NCI-H446 treated with DMSO at 0.1 percent for 48 hours (cell line): ENCODE data around the gene ADGRG1.
A peak's percentile ranks its signal among the peaks of the same experiment; 100 is the strongest.
"Not testable (repeated sequence)": the region's sequence is repeated elsewhere in the genome, so short reads cannot be mapped to it uniquely, and the experiment has no call there.

Experiments used
- DNase-seq: peaks from one replicate; lab custom pipeline; 2025; lab: John Stamatoyannopoulos, UW

ADGRG1 gene

GRCh38 chr16:57628008-57628781 is at the start of gene ADGRG1:
ADGRG1 (plus strand) TSS chr16:57628630; CDS start chr16:57650288, 21,658 bp downstream.
- DNase-seq, result peak; percentile 4

DNA sequence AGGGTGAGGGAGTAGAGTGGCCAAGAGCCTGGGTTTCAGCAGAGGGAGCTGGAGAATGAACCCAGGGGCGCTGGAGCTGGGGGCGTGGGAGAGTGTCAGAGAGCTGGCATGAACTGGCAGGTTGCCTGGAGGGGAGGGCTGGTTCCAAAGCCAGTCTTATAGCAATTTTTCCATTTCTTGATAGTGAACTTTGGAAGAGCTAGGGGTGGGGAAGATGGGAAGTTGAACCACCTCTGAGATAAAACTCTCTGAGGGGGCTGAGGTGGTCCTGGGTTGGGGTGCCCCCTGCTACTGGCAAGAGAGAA is 49.1 kb upstream of the ADGRG1 start:
- no peak for DNase-seq

DNA sequence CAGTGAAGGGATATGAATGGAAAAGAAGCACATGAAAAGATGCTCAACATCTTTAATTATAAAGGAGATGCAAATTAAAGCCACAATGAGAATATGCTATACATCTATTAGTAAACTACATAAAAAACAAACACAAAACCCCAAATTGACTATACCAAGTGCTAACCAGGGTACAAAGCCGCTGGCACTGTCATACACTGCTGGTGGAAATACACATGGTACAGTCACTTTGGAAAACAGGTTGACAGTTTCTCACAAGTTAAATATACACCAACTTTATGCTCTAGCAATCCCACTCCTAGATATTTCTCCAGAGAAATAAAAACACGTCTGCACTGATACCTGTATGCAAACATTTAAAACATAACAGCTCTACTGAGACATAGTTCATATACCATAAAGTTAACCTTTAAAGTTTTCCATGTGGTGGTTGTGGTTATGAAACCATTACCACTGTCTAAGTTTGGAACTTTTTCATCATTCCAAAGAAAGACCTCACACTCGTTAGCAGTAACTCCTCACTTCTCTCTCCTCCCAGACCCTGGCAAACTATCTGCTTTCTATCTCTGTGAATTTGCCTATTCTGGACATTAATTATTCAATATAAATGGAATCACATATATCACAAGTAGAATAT is 43.3 kb upstream of the ADGRG1 start:
- DNase-seq, result no peak

- DNase-seq, result no peak
These were observed 39.6 kb upstream of the ADGRG1 start for GRCh38 chr16:57588831-57589230.

- no peak for DNase-seq
These were observed 39.1 kb upstream of the ADGRG1 start for GRCh38 chr16:57589374-57589773.

GRCh38 chr16:57590654-57591085 is 37.8 kb upstream of the ADGRG1 start:
- DNase-seq, result no peak

DNA sequence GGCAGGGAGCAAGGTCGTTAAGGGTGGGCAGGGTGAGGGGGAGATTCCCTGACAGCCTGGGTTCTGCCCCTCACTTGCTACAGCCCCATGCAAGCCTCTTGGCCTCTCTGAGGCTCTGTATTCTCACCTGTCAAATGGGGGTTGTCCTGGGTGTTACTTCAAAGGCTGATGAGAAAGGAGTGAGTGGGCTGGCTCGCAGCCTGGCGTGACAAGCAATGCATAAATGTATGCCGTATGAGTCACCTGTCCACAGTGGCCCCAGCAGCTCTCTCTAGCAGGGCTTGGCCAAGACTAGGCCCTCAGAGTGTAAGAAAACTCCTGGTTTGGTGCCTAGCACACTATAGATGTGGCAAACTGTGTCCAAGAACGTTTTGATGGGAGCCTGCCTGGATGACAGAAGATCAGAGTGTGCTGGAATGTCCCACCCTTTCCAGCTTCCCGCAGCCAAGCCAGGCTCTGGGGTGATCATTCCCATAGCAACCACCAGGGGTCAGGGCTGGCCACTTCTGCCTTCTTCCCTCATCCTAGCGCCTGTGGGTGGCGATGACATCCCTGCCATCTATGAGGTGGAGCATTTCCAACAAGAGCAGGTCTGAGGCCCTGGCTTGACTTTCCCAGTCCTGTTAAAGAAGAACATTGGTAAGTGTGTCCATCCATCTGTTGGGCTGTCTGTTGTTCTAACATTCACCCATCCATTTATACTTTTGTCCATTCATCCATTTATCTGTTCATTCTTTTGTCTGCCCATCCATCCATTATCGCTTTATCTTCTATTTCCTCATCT is 37.2 kb upstream of the ADGRG1 start:
- DNase-seq, result no peak

- no peak for DNase-seq
These were observed 36.5 kb upstream of the ADGRG1 start for GRCh38 chr16:57591870-57592485.

GRCh38 chr16:57592591-57593003 is 35.8 kb upstream of the ADGRG1 start:
- no peak for DNase-seq

- no peak for DNase-seq
These were observed 35.4 kb upstream of the ADGRG1 start for GRCh38 chr16:57593021-57593420.

- DNase-seq, result no peak
These were observed 34.4 kb upstream of the ADGRG1 start for GRCh38 chr16:57593990-57594389.

GRCh38 chr16:57594531-57595031 is 33.8 kb upstream of the ADGRG1 start:
- DNase-seq, result no peak

GRCh38 chr16:57596234-57596633 is 32.2 kb upstream of the ADGRG1 start:
- DNase-seq, result not testable (repeated sequence)

DNA sequence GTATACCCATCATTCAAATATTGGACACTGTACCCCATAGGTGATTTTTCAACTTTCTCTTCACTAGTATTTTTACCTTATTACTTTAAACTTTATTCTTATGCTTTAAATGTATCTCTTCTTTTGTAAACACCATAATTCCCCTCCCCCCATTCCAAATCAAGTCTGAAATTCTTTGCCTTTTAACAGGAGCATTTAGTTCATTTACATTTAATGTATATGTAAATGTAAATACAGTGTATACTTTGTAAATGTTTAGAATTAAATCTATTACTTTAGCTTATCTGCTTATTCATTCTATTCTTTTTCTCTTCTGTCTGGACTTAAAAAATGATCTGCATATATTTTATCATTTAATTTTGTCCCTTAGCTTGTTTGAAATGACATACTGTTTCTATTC is 30.0 kb upstream of the ADGRG1 start:
- no peak for DNase-seq

DNA sequence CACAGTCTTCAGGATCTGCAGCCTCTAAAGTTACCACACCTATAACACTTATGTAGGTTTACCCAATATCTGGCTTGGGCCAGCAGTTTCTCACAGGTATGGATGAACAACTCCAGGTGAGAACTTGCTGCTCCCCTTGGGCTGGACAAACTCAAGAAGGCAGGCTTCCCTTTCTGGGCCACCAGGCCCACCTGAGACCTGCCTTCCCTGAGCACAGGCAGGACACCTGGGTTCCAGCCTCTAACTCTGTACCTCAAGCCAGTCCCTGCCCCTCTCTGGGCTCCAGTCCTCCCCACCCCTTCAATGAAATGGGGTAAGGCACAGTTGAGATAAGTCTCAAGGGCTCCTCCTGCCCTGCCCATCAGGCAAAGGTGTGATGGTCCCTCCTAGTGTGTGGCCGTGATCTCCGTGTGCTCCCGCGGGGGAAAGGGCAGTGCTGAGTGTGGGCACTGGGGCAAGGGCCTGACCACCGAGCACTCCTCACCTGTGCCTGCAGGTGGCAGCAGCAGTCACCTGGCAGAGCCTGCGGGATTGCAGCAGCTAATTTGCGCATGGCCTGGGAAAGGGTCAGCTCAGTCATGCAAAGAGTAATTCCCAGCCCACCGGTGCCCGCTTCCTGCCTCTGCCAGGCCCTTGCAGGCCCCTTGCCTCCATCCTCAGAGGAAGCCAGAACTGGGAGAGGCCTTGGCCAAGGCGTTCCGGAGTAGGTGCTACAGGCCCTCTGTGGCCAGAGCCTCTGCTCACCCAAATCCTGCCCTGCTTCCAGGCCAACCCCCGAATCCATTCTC is 28.2 kb upstream of the ADGRG1 start:
- no peak for DNase-seq

DNA sequence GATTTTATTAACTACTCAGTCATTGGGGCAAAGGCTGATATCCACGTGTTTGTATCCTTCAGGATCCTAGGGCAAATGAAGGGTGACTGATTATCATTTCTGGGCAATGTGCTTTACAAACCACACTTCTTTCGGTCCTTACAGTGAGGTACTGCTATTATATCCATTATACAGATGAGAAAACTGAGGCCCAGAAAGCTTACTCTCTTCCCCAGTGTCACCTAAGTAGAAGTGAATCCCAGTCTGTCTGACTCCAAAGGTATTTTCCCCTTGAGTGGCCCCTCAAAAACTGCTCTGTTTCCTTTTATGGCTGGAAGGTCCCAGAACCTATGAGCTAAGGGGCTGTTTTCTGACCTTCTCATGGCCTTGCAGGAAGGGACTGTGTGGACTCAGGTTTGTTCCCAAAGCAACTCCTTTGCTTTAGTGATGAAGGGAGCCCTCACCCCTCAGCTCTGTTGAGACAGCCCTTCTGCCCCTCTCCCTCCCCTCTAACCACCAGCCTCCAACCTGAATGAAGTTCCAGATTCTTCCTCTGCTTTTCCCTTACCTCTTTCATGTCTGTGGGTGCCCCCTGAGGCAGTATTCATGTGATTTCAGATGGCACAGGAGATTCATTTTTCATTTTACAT is 27.4 kb upstream of the ADGRG1 start:
- DNase-seq, result no peak

DNA sequence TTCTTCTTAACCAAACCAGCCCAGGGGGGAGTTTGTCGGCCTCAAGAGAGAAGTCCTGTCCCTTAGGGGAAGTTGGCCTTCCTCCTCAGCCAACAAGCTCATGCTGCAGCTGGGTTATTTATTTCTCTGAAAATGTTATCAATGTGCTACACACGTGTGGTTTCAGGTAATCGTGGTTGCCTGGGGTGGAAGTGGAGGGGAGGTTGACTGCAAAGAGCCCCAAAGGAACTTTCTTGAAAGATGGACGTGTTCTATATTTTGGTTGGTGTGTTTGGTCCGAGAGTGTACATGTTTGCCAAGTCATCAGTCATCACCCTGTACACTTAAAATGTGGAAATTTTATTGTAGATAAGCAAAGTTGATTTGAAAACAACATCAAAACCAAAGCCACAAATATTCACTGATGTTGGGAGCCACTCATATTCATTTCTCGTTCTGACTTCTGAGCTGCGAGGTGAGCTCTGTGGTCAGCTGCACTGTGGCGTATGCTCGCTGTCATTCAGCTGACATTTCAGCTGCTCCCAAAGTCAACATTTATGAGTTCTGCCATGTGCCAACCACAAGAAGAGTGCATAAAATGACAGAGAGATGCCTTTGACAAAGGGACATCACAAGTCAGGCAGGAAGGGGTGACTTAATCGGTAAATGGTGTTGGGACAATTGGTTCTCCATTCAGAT is 26.5 kb upstream of the ADGRG1 start:
- no peak for DNase-seq

DNA sequence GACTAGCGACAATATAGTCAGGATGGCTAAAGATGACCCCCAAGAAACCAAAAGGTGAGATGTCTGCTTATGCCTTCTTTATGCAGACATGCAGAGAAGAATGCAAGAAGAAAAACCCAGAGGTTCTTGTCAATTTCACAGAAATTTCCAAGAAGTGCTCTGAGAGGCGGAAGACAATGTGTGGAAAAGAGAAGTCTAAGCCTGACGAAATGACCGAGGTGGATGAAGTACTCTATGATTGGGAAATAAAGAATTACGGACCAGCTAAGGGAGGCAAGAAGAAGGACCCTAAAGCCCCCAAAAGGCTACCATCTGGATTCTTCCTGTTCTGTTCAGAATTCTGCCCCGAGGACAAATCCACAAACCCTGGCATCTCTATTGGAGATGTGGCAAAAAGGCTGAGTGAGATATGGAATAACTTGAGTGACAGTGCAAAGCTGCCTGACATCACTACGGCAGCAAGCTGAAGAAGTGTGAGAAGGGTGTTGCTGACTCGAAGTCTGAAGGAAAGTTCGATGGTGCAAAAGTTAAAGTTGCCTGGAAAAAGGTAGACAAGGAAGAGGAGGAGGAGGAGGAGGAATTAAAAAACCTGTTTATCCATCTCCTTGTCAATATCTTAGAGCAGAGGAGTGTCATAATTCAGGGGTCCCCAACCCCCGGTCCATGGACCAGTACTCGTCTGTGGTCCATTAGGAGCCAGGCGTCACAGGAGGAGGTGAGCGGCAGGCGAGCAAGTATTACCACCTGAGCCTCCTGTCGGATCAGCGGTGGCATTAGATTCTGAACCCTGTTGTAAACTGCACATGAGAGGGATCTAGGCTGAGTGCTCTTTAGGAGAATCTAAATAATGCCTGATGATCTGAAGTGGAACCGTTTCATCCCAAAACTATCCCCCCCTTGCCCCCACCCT is 25.1 kb upstream of the ADGRG1 start:
- DNase-seq, result no peak

DNA sequence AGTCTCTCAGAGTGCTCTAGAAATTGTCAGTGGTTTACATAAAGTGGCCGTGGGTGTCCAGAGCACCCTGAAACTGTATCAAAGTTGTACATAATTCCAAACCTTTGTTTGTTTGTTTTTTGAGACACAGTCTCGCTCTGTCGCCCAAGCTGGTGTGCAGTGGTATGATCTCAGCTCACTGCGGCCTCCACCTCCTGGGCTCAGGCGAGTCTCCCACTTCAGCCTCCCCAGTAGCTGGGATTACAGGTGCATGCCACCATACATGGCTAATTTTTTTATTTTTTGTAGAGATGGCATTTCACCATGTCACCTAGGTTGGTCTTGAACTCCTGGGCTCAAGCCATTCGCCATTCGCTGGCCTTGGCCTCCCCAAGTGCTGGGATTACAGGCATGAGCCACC is 24.3 kb upstream of the ADGRG1 start:
- DNase-seq, result no peak
